ENCODE measurements around the gene KLHL35.
"Not testable (repeated sequence)": the region's sequence is repeated elsewhere in the genome, so short reads cannot be mapped to it uniquely, and the experiment has no call there.

DNA sequence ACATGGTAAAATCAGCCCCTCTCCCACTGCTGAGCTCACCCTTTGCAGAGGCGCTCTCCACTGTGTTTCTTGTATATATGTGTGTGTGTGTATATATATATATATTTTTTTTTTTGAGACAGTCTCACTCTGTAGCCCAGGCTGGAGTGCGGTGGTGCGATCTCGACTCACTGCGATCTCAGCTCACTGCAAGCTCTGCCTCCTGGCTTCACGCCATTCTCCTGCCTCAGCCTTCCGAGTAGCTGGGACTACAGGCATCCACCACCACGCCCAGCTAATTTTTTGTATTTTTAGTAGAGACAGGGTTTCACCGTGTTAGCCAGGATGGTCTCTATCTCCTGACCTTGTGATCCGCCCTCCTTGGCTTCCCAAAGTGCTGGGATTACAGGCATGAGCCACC lies 19.9 kb downstream of the KLHL35 start:
- TF ChIP-seq, protein P1, sequence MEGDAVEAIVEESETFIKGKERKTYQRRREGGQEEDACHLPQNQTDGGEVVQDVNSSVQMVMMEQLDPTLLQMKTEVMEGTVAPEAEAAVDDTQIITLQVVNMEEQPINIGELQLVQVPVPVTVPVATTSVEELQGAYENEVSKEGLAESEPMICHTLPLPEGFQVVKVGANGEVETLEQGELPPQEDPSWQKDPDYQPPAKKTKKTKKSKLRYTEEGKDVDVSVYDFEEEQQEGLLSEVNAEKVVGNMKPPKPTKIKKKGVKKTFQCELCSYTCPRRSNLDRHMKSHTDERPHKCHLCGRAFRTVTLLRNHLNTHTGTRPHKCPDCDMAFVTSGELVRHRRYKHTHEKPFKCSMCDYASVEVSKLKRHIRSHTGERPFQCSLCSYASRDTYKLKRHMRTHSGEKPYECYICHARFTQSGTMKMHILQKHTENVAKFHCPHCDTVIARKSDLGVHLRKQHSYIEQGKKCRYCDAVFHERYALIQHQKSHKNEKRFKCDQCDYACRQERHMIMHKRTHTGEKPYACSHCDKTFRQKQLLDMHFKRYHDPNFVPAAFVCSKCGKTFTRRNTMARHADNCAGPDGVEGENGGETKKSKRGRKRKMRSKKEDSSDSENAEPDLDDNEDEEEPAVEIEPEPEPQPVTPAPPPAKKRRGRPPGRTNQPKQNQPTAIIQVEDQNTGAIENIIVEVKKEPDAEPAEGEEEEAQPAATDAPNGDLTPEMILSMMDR (conservative IDR thresholded peaks at IDR 0.05; ENCODE audit: low read depth, low read length): not testable (repeated sequence)
- TF ChIP-seq RAD21 (IDR thresholded peaks at IDR 0.05; ENCODE audit: low read length): not testable (repeated sequence)

Data from IMR-90 (cell line).